GM12801 (cell line): ENCODE data around the gene RAB11B.

Experiments used
- CTCF ChIP-seq: IDR thresholded peaks from one replicate; pipeline ENCODE4 v1.5.1; 2011; ENCODE audit warnings: control low read depth; ENCODE audit not compliant: insufficient read length; ENCODE audit errors: extremely low read depth

RAB11B gene

GRCh38 chr19:8387688-8388611 lies 2.2 kb upstream of the RAB11B start:
- TF ChIP-seq CTCF = no peak

GRCh38 chr19:8388612-8388958 lies 1.6 kb upstream of the RAB11B start:
- TF ChIP-seq CTCF = no peak

- no peak for TF ChIP-seq CTCF
These were observed 439 bp downstream of the RAB11B start for GRCh38 chr19:8390617-8390981.

GRCh38 chr19:8391198-8392016 lies 1.2 kb downstream of the RAB11B start:
- no peak for TF ChIP-seq CTCF

- TF ChIP-seq CTCF = no peak
These were observed 1.9 kb downstream of the RAB11B start for GRCh38 chr19:8392017-8392591.

- no peak for TF ChIP-seq CTCF
These were observed 3.2 kb downstream of the RAB11B start for GRCh38 chr19:8393192-8393870.

- no peak for TF ChIP-seq CTCF
These were observed 3.7 kb downstream of the RAB11B start for GRCh38 chr19:8393871-8394250.
